H1 (cell line): ENCODE measurements around the gene TOM1L2.
A peak's percentile ranks its signal among the peaks of the same experiment; 100 is the strongest.

Experiments used
- ASH2L ChIP-seq: fragments of 200-600, 300-600 bp; sonication (generic); IDR thresholded peaks from one replicate; pipeline ENCODE4 v1.7.1; 2017; ENCODE audit warnings: low read length
- CREB1 ChIP-seq: IDR thresholded peaks from 2 replicates; pipeline ENCODE4 v1.6.1; 2012; ENCODE audit warnings: inconsistent platforms
- CTCF ChIP-seq, 3 experiments: IDR thresholded peaks; 1 replicate in 2 of 3; 2 replicates in 1 of 3; pipeline versions ENCODE4 v1.5.1 to v1.6.1; 2011; ENCODE audit warnings: low read length in 3 of 3, mild to moderate bottlenecking in 3 of 3, inconsistent platforms in 2 of 3, low read depth in 1 of 3, moderate library complexity in 1 of 3; ENCODE audit not compliant: insufficient read depth in 1 of 3; ENCODE audit errors: control extremely low read depth in 1 of 3
- EP300 ChIP-seq, 2 experiments: IDR thresholded peaks; 1 replicate in 1 of 2; 2 replicates in 1 of 2; pipeline ENCODE4 v1.6.1; 2011 to 2012; ENCODE audit warnings: low read depth in 2 of 2, low read length in 2 of 2, mild to moderate bottlenecking in 2 of 2, borderline replicate concordance in 1 of 2, inconsistent platforms in 1 of 2, moderate library complexity in 1 of 2
- EZH2 ChIP-seq: fragments of 200-600 bp; sonication (generic); IDR thresholded peaks from 2 replicates; pipeline ENCODE4 v1.7.1; 2012; ENCODE audit warnings: low read depth, mild to moderate bottlenecking, moderate library complexity, low read length, inconsistent platforms; ENCODE audit not compliant: severe bottlenecking
- GABPA ChIP-seq: IDR thresholded peaks from 2 replicates; pipeline ENCODE4 v1.6.1; 2011; ENCODE audit warnings: mild to moderate bottlenecking, low read length, moderate library complexity, borderline replicate concordance; ENCODE audit not compliant: insufficient read depth
- KDM1A ChIP-seq: fragments of 200-600, 300-600 bp; sonication (generic); IDR thresholded peaks from 2 replicates; pipeline ENCODE4 v1.7.1; 2016; ENCODE audit warnings: mild to moderate bottlenecking, low read length, borderline replicate concordance
- MAX ChIP-seq: IDR thresholded peaks from 2 replicates; pipeline ENCODE4 v1.6.1; 2012; ENCODE audit warnings: inconsistent platforms
- POLR2A ChIP-seq, 2 experiments: IDR thresholded peaks; 1 replicate in 1 of 2; 2 replicates in 1 of 2; pipeline ENCODE4 v1.6.1; 2011; ENCODE audit warnings: low read depth in 2 of 2, low read length in 2 of 2, mild to moderate bottlenecking in 2 of 2; ENCODE audit errors: control extremely low read depth in 1 of 2
- RBBP5 ChIP-seq: IDR thresholded peaks from 2 replicates; pipeline ENCODE4 v1.7.1; 2012; ENCODE audit warnings: low read depth, mild to moderate bottlenecking, inconsistent platforms, low read length, moderate library complexity, borderline replicate concordance
- RFX5 ChIP-seq: IDR thresholded peaks from 2 replicates; pipeline ENCODE4 v1.6.1; 2011; ENCODE audit warnings: low read depth, low read length, improper control_type of control experiment, borderline replicate concordance
- SIX5 ChIP-seq: IDR thresholded peaks from 2 replicates; pipeline ENCODE4 v1.6.1; 2011; ENCODE audit warnings: mild to moderate bottlenecking, low read depth, low read length
- SUZ12 ChIP-seq: fragments of 200-600 bp; sonication (generic); IDR thresholded peaks from 2 replicates; pipeline ENCODE4 v1.6.1; 2012; ENCODE audit warnings: mild to moderate bottlenecking, inconsistent platforms, low read length, moderate library complexity, mixed read lengths

DNA sequence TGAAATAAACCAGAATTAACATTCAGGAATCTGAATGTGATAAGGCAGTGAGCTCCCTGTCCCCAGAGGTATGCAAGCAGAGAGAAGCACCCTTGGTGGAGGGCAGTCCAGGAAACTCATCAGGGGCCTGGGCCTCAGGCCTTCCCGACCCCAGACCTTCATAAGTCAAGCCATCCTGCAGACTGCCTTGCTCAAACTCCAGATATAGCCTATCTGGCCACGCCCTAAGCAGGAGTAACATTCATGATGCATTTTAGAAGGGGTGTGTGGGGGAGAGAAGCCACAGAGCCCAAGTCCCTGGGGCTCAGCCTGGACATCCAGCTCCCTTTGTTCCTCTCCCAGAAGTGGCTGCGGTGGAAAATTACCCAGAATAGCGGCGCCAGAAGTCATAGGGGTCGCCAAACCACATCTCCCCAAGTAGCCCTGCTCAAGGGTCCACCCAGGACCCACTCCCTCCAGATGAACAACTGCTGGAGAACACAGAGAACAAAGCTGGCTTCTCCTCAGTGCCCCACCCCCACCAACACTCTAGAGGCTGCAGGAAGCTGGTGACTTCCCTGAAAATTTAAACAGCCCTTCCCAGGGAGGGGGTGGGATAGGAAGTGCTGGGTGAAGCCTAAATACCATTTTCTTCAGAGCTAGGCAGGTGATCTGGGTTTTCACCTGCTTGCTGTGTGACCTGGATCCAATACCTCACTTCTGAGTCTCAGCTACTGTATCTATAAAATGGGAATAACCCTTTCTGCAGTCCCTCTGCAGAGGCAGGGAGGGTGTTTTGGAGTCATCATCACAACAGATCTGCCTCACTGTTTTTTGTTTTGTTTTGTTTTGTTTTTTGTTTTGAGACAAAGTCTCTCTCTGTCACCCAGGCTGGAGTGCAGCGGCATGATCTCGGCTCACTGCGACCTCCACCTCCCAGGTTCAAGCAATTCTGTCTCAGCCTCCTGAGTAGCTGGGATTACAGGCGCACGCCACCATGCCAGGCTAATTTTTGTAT lies 133.9 kb downstream of the TOM1L2 start:
- no peak for TF ChIP-seq EZH2
- peak; percentile 88; the same call in 1 of the 2 replicates for TF ChIP-seq KDM1A
- no peak for TF ChIP-seq CREB1
- no peak for TF ChIP-seq EP300 (IDR thresholded peaks at IDR 0.05; ENCODE audit: borderline replicate concordance in 1 of 2, low read depth in 2 of 2, low read length in 2 of 2)
- TF ChIP-seq MAX: no peak
- TF ChIP-seq ASH2L: peak; percentile 91
- TF ChIP-seq RBBP5: peak; percentile 44; the same call in 1 of the 2 replicates
- TF ChIP-seq CTCF (IDR thresholded peaks at IDR 0.05; ENCODE audit: control extremely low read depth in 1 of 3, insufficient read depth in 1 of 3, low read depth in 1 of 3, low read length in 3 of 3): no peak
- no peak for TF ChIP-seq SUZ12
- peak in 1 of 2 experiments; percentile 85; a peak in 1 of 3 replicates for TF ChIP-seq POLR2A (IDR thresholded peaks at IDR 0.05; ENCODE audit: control extremely low read depth in 1 of 2, low read depth in 2 of 2, low read length in 2 of 2)
- TF ChIP-seq GABPA: no peak
- TF ChIP-seq SIX5: no peak
- TF ChIP-seq RFX5: no peak
